H9 (cell line): ENCODE results near the gene TDRD9. TPM values are rescaled to one million over a fixed set of nuclear protein-coding genes. Genes with fewer than 3 reads are reported as not detected.

Source experiments
- DNase-seq: peaks from one replicate; pipeline ENCODE4 v3.0.0-alpha.2; 2017
- H2AFZ ChIP-seq: one replicate; pipeline ENCODE4 v1.6.1; 2013; ENCODE audit warnings: mild to moderate bottlenecking, low read length, control low read depth, moderate library complexity
- H2AK5ac ChIP-seq: 2 replicates; pipeline ENCODE4 v1.6.1; 2013; ENCODE audit warnings: low read length, control low read depth, mixed read lengths; ENCODE audit not compliant: insufficient read length
- H2BK120ac ChIP-seq: one replicate; pipeline ENCODE4 v1.6.1; 2013; ENCODE audit warnings: low read depth, mild to moderate bottlenecking, low read length, control low read depth, inconsistent platforms; ENCODE audit not compliant: poor library complexity, severe bottlenecking
- H2BK12ac ChIP-seq: 2 replicates; pipeline ENCODE4 v1.6.1; 2013; ENCODE audit warnings: low read length, control low read depth, mixed read lengths, low read depth; ENCODE audit not compliant: insufficient read length
- H2BK15ac ChIP-seq: 2 replicates; pipeline ENCODE4 v1.6.1; 2013; ENCODE audit warnings: low read depth, low read length, control low read depth
- H2BK20ac ChIP-seq: one replicate; pipeline ENCODE4 v1.6.1; 2013; ENCODE audit warnings: low read depth, mild to moderate bottlenecking, low read length, control low read depth, inconsistent platforms; ENCODE audit not compliant: poor library complexity, severe bottlenecking
- H2BK5ac ChIP-seq: 2 replicates; pipeline ENCODE4 v1.6.1; 2013; ENCODE audit warnings: low read length, control low read depth, mixed read lengths; ENCODE audit not compliant: insufficient read length
- H3K14ac ChIP-seq: 2 replicates; pipeline ENCODE4 v1.6.1; 2013; ENCODE audit warnings: low read length, control low read depth; ENCODE audit not compliant: insufficient read depth
- H3K18ac ChIP-seq: 2 replicates; pipeline ENCODE4 v1.6.1; 2013; ENCODE audit warnings: low read depth, mild to moderate bottlenecking, mixed read lengths, low read length, control low read depth; ENCODE audit not compliant: insufficient read length
- H3K23ac ChIP-seq: 2 replicates; pipeline ENCODE4 v1.6.1; 2013; ENCODE audit warnings: low read length, control low read depth, mixed read lengths, low read depth; ENCODE audit not compliant: insufficient read length
- H3K23me2 ChIP-seq: 2 replicates; pipeline ENCODE4 v1.6.1; 2013; ENCODE audit warnings: low read depth, mild to moderate bottlenecking, mixed read lengths, low read length, control low read depth; ENCODE audit not compliant: insufficient read length, poor library complexity, severe bottlenecking
- H3K27ac ChIP-seq: 2 replicates; pipeline ENCODE4 v1.5.1; 2013; ENCODE audit warnings: low read length, control low read depth, mixed read lengths, low read depth; ENCODE audit not compliant: insufficient read length
- H3K27me3 ChIP-seq: 2 replicates; pipeline ENCODE4 v1.6.1; 2013; ENCODE audit warnings: low read length, control low read depth, inconsistent platforms; ENCODE audit not compliant: insufficient read depth
- H3K4ac ChIP-seq: 2 replicates; pipeline ENCODE4 v1.6.1; 2013; ENCODE audit warnings: low read depth, mild to moderate bottlenecking, control low read depth, inconsistent platforms, low read length, moderate library complexity
- H3K4me1 ChIP-seq: 2 replicates; pipeline ENCODE4 v1.6.1; 2013; ENCODE audit warnings: low read length, control low read depth, inconsistent platforms; ENCODE audit not compliant: insufficient read depth
- H3K4me2 ChIP-seq: 2 replicates; pipeline ENCODE4 v1.6.1; 2013; ENCODE audit warnings: low read length, control low read depth, mixed read lengths; ENCODE audit not compliant: insufficient read length, insufficient read depth
- H3K56ac ChIP-seq: 2 replicates; pipeline ENCODE4 v1.6.1; 2013; ENCODE audit warnings: low read depth, mild to moderate bottlenecking, mixed read lengths, low read length, control low read depth; ENCODE audit not compliant: insufficient read length
- H3K79me1 ChIP-seq: 2 replicates; pipeline ENCODE4 v1.6.1; 2013; ENCODE audit warnings: low read depth, mild to moderate bottlenecking, moderate library complexity, low read length, control low read depth, inconsistent platforms; ENCODE audit not compliant: insufficient read depth, poor library complexity, severe bottlenecking
- H3K79me2 ChIP-seq: 2 replicates; pipeline ENCODE4 v1.6.1; 2013; ENCODE audit warnings: low read length, control low read depth, inconsistent platforms; ENCODE audit not compliant: insufficient read depth
- H3K9ac ChIP-seq: 2 replicates; pipeline ENCODE4 v1.6.1; 2013; ENCODE audit warnings: low read length, control low read depth, mixed read lengths; ENCODE audit not compliant: insufficient read length; ENCODE audit errors: extremely low read depth
- H3K9me3 ChIP-seq: one replicate; pipeline ENCODE4 v1.6.1; 2013; ENCODE audit warnings: low read depth, low read length, inconsistent platforms; ENCODE audit not compliant: control insufficient read depth
- H3T11ph ChIP-seq: one replicate; pipeline ENCODE4 v1.6.1; 2013; ENCODE audit warnings: mild to moderate bottlenecking, low read length, control low read depth, inconsistent platforms
- H4K20me1 ChIP-seq: one replicate; pipeline ENCODE4 v1.6.1; 2013; ENCODE audit not compliant: control insufficient read depth, insufficient read length, insufficient read depth
- H4K5ac ChIP-seq: 2 replicates; pipeline ENCODE4 v1.6.1; 2013; ENCODE audit warnings: low read depth, mild to moderate bottlenecking, mixed read lengths, low read length, control low read depth; ENCODE audit not compliant: insufficient read length
- H4K8ac ChIP-seq: replicated peaks from 2 replicates; pipeline ENCODE4 v1.6.1; 2013; ENCODE audit warnings: low read length, control low read depth, mixed read lengths, low read depth; ENCODE audit not compliant: insufficient read length
- H4K91ac ChIP-seq: 2 replicates; pipeline ENCODE4 v1.6.1; 2013; ENCODE audit warnings: low read depth, mild to moderate bottlenecking, moderate library complexity, mixed read lengths, low read length, control low read depth; ENCODE audit not compliant: insufficient read length
- H3K27ac Mint-ChIP-seq, 3 experiments: 2 replicates in 2 of 3; 3 replicates in 1 of 3; pipeline ENCODE4 v1.8.0; 2020 to 2021; ENCODE audit warnings: mixed read lengths in 3 of 3, mild to moderate bottlenecking in 1 of 3, moderate library complexity in 1 of 3
- H3K27me3 Mint-ChIP-seq: 2 replicates; pipeline ENCODE4 v1.8.0; 2021; ENCODE audit warnings: low read depth, mild to moderate bottlenecking, moderate library complexity, mixed read lengths
- H3K36me3 Mint-ChIP-seq, 3 experiments: 2 replicates in 2 of 3; 3 replicates in 1 of 3; pipeline ENCODE4 v1.8.0; 2020 to 2021; ENCODE audit warnings: low read depth in 3 of 3, mixed read lengths in 3 of 3; ENCODE audit not compliant: insufficient read depth in 1 of 3
- H3K4me1 Mint-ChIP-seq, 2 experiments: 2 replicates each; pipeline ENCODE4 v1.8.0; 2020; ENCODE audit warnings: mixed read lengths in 2 of 2
- H3K4me3 Mint-ChIP-seq, 2 experiments: 2 replicates in 1 of 2; 3 replicates in 1 of 2; pipeline ENCODE4 v1.8.0; 2020 to 2021; ENCODE audit warnings: mild to moderate bottlenecking in 2 of 2, mixed read lengths in 2 of 2, moderate library complexity in 1 of 2
- H3K9me3 Mint-ChIP-seq, 2 experiments: 2 replicates in 1 of 2; 3 replicates in 1 of 2; pipeline ENCODE4 v1.8.0; 2020; ENCODE audit warnings: mild to moderate bottlenecking in 2 of 2, mixed read lengths in 2 of 2, moderate library complexity in 1 of 2
- WGBS: extraction: QIAGEN DNeasy Blood & Tissue Kit; methylation state at CpG from one replicate; pipeline ENCODE4 v1.1.7; 2013; ENCODE audit warnings: missing lambda C conversion rate, low lambda C conversion rate, mixed read lengths; ENCODE audit not compliant: insufficient read length; ENCODE audit errors: extremely low coverage; 5-methylcytosine and 5-hydroxymethylcytosine counted together
- total RNA-seq: library from RNA; stranded (reverse); gene quantifications from 2 replicates; pipeline ENCODE4 v1.2.1, GENCODE V29; 2021
- TF ChIP-seq, protein P1 (sequence below): fragments of 200-600 bp; sonication (generic); conservative IDR thresholded peaks from 3 replicates; pipeline ENCODE4 v1.8.0; 2021; ENCODE audit warnings: antibody characterized with exemption, mild to moderate bottlenecking

TDRD9 gene
- total RNA-seq, 1 experiment from 2014 or later: not detected

- Histone ChIP-seq H3K79me2 (no peaks in the 10 kb centered on the region), H2AK5ac (no peak overlapping the region), H2BK5ac (no peak overlapping the region), H3K56ac (no peak overlapping the region), H2BK15ac (no peak overlapping the region), H4K91ac (no peak overlapping the region), H3K27ac (no peak overlapping the region), H2BK20ac (no peak overlapping the region), H3K79me1 (no peaks in the 10 kb centered on the region), H3T11ph (no peak overlapping the region), H2BK12ac (no peak overlapping the region), H3K23me2 (peaks cover 3% of the 10 kb centered on the region), H2AFZ (no peak overlapping the region), H2BK120ac (no peak overlapping the region), H4K8ac (no peak overlapping the region), H3K18ac (no peak overlapping the region), H4K5ac (no peak overlapping the region), H3K9ac (no peak overlapping the region), H3K4ac (no peak overlapping the region), H3K27me3 (no peaks in the 10 kb centered on the region), H3K23ac (no peak overlapping the region), H3K4me1 (no peaks in the 10 kb centered on the region), H3K4me2 (no peak overlapping the region), H4K20me1 (no peaks in the 10 kb centered on the region), H3K9me3 (no peaks in the 10 kb centered on the region), H3K14ac (no peak overlapping the region)
- DNase-seq: no peak
- TF ChIP-seq, protein P1, sequence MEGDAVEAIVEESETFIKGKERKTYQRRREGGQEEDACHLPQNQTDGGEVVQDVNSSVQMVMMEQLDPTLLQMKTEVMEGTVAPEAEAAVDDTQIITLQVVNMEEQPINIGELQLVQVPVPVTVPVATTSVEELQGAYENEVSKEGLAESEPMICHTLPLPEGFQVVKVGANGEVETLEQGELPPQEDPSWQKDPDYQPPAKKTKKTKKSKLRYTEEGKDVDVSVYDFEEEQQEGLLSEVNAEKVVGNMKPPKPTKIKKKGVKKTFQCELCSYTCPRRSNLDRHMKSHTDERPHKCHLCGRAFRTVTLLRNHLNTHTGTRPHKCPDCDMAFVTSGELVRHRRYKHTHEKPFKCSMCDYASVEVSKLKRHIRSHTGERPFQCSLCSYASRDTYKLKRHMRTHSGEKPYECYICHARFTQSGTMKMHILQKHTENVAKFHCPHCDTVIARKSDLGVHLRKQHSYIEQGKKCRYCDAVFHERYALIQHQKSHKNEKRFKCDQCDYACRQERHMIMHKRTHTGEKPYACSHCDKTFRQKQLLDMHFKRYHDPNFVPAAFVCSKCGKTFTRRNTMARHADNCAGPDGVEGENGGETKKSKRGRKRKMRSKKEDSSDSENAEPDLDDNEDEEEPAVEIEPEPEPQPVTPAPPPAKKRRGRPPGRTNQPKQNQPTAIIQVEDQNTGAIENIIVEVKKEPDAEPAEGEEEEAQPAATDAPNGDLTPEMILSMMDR: no peak
- Mint-ChIP-seq H3K4me1 (no peaks in the 10 kb centered on the region), H3K9me3 (peaks cover 27% of the 10 kb centered on the region in 2 experiments), H3K36me3 (peaks cover 1 to 11% (median 4%) of the 10 kb centered on the region in 3 experiments; a peak in 4 of 7 replicates), H3K4me3 (no peak overlapping the region), H3K27me3 (peaks cover 23% of the 10 kb centered on the region), H3K27ac (no peak overlapping the region)
- WGBS: no CpG with 5 or more reads among the region's 1 CpG
These were observed 134.0 kb downstream of the TDRD9 start for GRCh38 chr14:104062281-104062680.
